ENCODE measurements around the gene ADNP2.

ADNP2 gene

GRCh38 chr18:80105369-80106167 is 3.5 kb upstream of the ADNP2 start:
- no peak for DNase-seq (ENCODE audit: low read depth)

- DNase-seq (ENCODE audit: low read depth) = no peak
Measured at GRCh38 chr18:80106482-80107051, 2.5 kb upstream of the ADNP2 start.

GRCh38 chr18:80107426-80107825 is 1.6 kb upstream of the ADNP2 start:
- no peak for DNase-seq (ENCODE audit: low read depth)

- DNase-seq (ENCODE audit: low read depth) = no peak
Measured at GRCh38 chr18:80108121-80108536, 933 bp upstream of the ADNP2 start.

- DNase-seq (ENCODE audit: low read depth) = no peak
Measured at GRCh38 chr18:80109676-80110078, 615 bp downstream of the ADNP2 start.

- no peak for DNase-seq (ENCODE audit: low read depth)
Measured at GRCh38 chr18:80112624-80113248, 3.7 kb downstream of the ADNP2 start.

GRCh38 chr18:80115035-80115434 is 6.0 kb downstream of the ADNP2 start:
- no peak for DNase-seq (ENCODE audit: low read depth)

- DNase-seq (ENCODE audit: low read depth) = no peak
Measured at GRCh38 chr18:80119111-80119510, 10.0 kb downstream of the ADNP2 start.

GRCh38 chr18:80120932-80121331 is 11.9 kb downstream of the ADNP2 start:
- no peak for DNase-seq (ENCODE audit: low read depth)

- no peak for DNase-seq (ENCODE audit: low read depth)
Measured at GRCh38 chr18:80124131-80124530, 15.1 kb downstream of the ADNP2 start.

GRCh38 chr18:80126797-80127196 is 17.7 kb downstream of the ADNP2 start:
- no peak for DNase-seq (ENCODE audit: low read depth)

GRCh38 chr18:80127635-80128034 is 18.6 kb downstream of the ADNP2 start:
- DNase-seq (ENCODE audit: low read depth) = no peak

- no peak for DNase-seq (ENCODE audit: low read depth)
Measured at GRCh38 chr18:80129672-80130367, 20.8 kb downstream of the ADNP2 start.

GRCh38 chr18:80130555-80130954 is 21.5 kb downstream of the ADNP2 start:
- no peak for DNase-seq (ENCODE audit: low read depth)

GRCh38 chr18:80132180-80132812 is 23.2 kb downstream of the ADNP2 start:
- DNase-seq (ENCODE audit: low read depth) = no peak

GRCh38 chr18:80133124-80133523 is 24.1 kb downstream of the ADNP2 start:
- DNase-seq (ENCODE audit: low read depth) = no peak

GRCh38 chr18:80135136-80135535 is 26.1 kb downstream of the ADNP2 start:
- DNase-seq (ENCODE audit: low read depth) = no peak

GRCh38 chr18:80136679-80137078 is 27.6 kb downstream of the ADNP2 start:
- no peak for DNase-seq (ENCODE audit: low read depth)

- DNase-seq (ENCODE audit: low read depth) = no peak
Measured at GRCh38 chr18:80137137-80137536, 28.1 kb downstream of the ADNP2 start.

GRCh38 chr18:80137976-80138375 is 28.9 kb downstream of the ADNP2 start:
- DNase-seq (ENCODE audit: low read depth) = no peak

GRCh38 chr18:80140455-80140985 is 31.5 kb downstream of the ADNP2 start:
- no peak for DNase-seq (ENCODE audit: low read depth)

- DNase-seq (ENCODE audit: low read depth) = no peak
Measured at GRCh38 chr18:80143881-80144280, 34.8 kb downstream of the ADNP2 start.

Measured in stimulated activated CD8-positive, alpha-beta memory T cell treated with anti-CD3 and anti-CD28 coated beads, Interleukin-12 subunit alpha, Interleukin-12 subunit beta, amount 100 ng/mL, for 4 hours (primary cell).